HepG2 (cell line): ENCODE measurements around the gene DBNDD2.

ENCODE experiments used
- ATF1 ChIP-seq: IDR thresholded peaks from 2 replicates; pipeline ENCODE4 v1.6.1; 2016; ENCODE audit warnings: mild to moderate bottlenecking, control low read depth
- CBX1 ChIP-seq: IDR thresholded peaks from one replicate; pipeline ENCODE4 v1.6.1; 2016; ENCODE audit warnings: antibody characterized with exemption, low read depth
- CTCF ChIP-seq: sonication (generic); formaldehyde crosslinking; IDR thresholded peaks from 2 replicates; pipeline ENCODE4 v1.5.0; 2020; ENCODE audit warnings: mild to moderate bottlenecking, missing genetic modification reagents, moderate library complexity
- ETV5 ChIP-seq: IDR thresholded peaks from 2 replicates; pipeline ENCODE4 v1.6.1; 2018; ENCODE audit warnings: missing biosample characterization, missing genetic modification reagents, inconsistent platforms, borderline replicate concordance
- ETV6 ChIP-seq: sonication (generic); formaldehyde crosslinking; conservative IDR thresholded peaks from 2 replicates; pipeline ENCODE4 v1.4.0; 2020; ENCODE audit warnings: missing genetic modification reagents
- GABPB1 ChIP-seq: IDR thresholded peaks from 2 replicates; pipeline ENCODE4 v1.6.1; 2016; ENCODE audit warnings: mild to moderate bottlenecking, missing genetic modification reagents, moderate library complexity, missing compliant biosample characterization
- JUN ChIP-seq: sonication (generic); formaldehyde crosslinking; IDR thresholded peaks from 2 replicates; pipeline ENCODE4 v1.4.0; 2020; ENCODE audit warnings: mild to moderate bottlenecking, missing genetic modification reagents
- POLR2AphosphoS5 ChIP-seq: IDR thresholded peaks from 2 replicates; pipeline ENCODE4 v1.6.1; 2012; ENCODE audit warnings: low read depth, low read length
- TCF7L2 ChIP-seq: IDR thresholded peaks from 2 replicates; pipeline ENCODE4 v1.6.1; 2011; ENCODE audit warnings: mild to moderate bottlenecking, low read depth, low read length, moderate library complexity
- ZBTB40 ChIP-seq, 2 experiments: fragments of 450-650 bp in 1 of 2; sonication (generic) in 1 of 2; formaldehyde crosslinking in 1 of 2; IDR thresholded peaks; 2 replicates each; pipeline versions ENCODE4 v1.6.1 to v1.8.0; 2016 to 2022; ENCODE audit warnings: antibody characterized with exemption in 1 of 2, mild to moderate bottlenecking in 1 of 2, missing genetic modification reagents in 1 of 2
- TF ChIP-seq, protein P1 (sequence below): sonication (generic); formaldehyde crosslinking; IDR thresholded peaks from 2 replicates; pipeline ENCODE4 v1.5.0; 2020; ENCODE audit warnings: missing genetic modification reagents

DNA sequence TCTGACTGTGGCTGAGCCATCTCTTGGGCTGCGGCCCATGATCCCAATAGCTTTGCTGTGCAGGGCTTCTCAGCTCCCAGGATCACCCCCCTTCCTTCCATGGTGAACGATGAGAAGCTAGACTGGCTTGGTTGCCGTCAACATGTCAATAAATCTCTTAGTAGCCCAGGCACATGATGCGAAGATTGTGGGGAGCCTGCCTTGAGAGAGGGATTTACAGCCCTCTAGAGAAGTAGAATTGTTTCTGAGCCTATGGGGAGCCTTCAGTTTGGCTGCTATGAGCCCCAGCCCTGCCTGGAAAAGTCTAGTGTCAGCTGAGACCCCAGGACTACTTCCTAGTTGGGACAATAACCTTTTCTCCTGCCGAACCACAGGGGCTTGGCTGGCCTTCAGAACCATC, 4.6 kb downstream of the DBNDD2 start:
- TF ChIP-seq ATF1 (CRISPR knock-in tag) (no peak), POLR2AphosphoS5 (no peak), ETV5 (CRISPR knock-in tag) (no peak), ETV6 (CRISPR knock-in tag) (no peak), CTCF (CRISPR knock-in tag) (no peak), TCF7L2 (no peak), ZBTB40 (IDR thresholded peaks at IDR 0.05) (no peak), ZBTB40 (CRISPR knock-in tag; IDR thresholded peaks at IDR 0.05) (no peak), CBX1 (no peak), GABPB1 (CRISPR knock-in tag) (no peak), JUN (CRISPR knock-in tag) (no peak)
- TF ChIP-seq, protein P1, sequence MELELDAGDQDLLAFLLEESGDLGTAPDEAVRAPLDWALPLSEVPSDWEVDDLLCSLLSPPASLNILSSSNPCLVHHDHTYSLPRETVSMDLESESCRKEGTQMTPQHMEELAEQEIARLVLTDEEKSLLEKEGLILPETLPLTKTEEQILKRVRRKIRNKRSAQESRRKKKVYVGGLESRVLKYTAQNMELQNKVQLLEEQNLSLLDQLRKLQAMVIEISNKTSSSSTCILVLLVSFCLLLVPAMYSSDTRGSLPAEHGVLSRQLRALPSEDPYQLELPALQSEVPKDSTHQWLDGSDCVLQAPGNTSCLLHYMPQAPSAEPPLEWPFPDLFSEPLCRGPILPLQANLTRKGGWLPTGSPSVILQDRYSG (CRISPR knock-in tag): no peak
